GM12873 (cell line): ENCODE results near the gene TBC1D2B.

Experiments
- CTCF ChIP-seq: IDR thresholded peaks from 2 replicates; pipeline ENCODE4 v1.5.1; 2012; ENCODE audit warnings: low read depth, mild to moderate bottlenecking, moderate library complexity, low read length, control low read depth; ENCODE audit not compliant: insufficient read depth; ENCODE audit errors: missing control alignments

TBC1D2B gene

GRCh38 chr15:78044407-78045155 is 32.9 kb downstream of the TBC1D2B start:
- TF ChIP-seq CTCF, result no peak

GRCh38 chr15:78041946-78042345 is 35.6 kb downstream of the TBC1D2B start:
- no peak for TF ChIP-seq CTCF

- TF ChIP-seq CTCF, result no peak
Observed at GRCh38 chr15:78040653-78041244, 36.8 kb downstream of the TBC1D2B start.

GRCh38 chr15:78038585-78039247 is 38.8 kb downstream of the TBC1D2B start:
- no peak for TF ChIP-seq CTCF

GRCh38 chr15:78037779-78038305 is 39.7 kb downstream of the TBC1D2B start:
- TF ChIP-seq CTCF, result no peak

- TF ChIP-seq CTCF, result no peak
Observed at GRCh38 chr15:78037328-78037727, 40.2 kb downstream of the TBC1D2B start.

GRCh38 chr15:78035861-78036476 is 41.5 kb downstream of the TBC1D2B start:
- no peak for TF ChIP-seq CTCF
